SK-N-SH (cell line): ENCODE data around the gene F2RL3. TPM values are rescaled to one million over a fixed set of nuclear protein-coding genes. Genes with fewer than 3 reads are reported as not detected.

Source experiments
- CTCF ChIA-PET: fragments of 300-600, 350-600 bp; formaldehyde crosslinking; extraction: SDS; loops from one replicate; lab custom pipeline; 2021; lab: Yijun Ruan, JAX
- POLR2A ChIA-PET: fragments of 350-600 bp; sonication (Branson Sonifier 250); formaldehyde crosslinking; extraction: SDS; loops from one replicate; lab custom pipeline; 2020; ENCODE audit warnings: antibody characterized with exemption, inconsistent platforms; lab: Yijun Ruan, JAX
- DNase-seq: peaks from one replicate; pipeline ENCODE4 v3.0.0; 2012
- H2AFZ ChIP-seq: fragments of 200-600 bp; sonication (generic); 2 replicates; pipeline ENCODE4 v1.8.1; 2016; ENCODE audit warnings: antibody characterized with exemption, mild to moderate bottlenecking, low read depth
- H3F3A ChIP-seq: fragments of 200-600 bp; sonication (generic); replicated peaks from 2 replicates; pipeline ENCODE3; 2016; ENCODE audit warnings: antibody characterized with exemption, mild to moderate bottlenecking; ENCODE audit not compliant: insufficient read depth
- H3K27ac ChIP-seq, 2 experiments: fragments of 200-500 bp in 1 of 2; fragments of 200-600 bp in 1 of 2; sonication (Bioruptor generic) in 1 of 2; sonication (generic), shearing (Covaris generic) in 1 of 2; 2 replicates each; pipeline versions ENCODE4 v1.5.1 to v1.6.1; 2014 to 2016; ENCODE audit warnings: low read depth in 2 of 2, inconsistent platforms in 1 of 2, low read length in 1 of 2, mild to moderate bottlenecking in 1 of 2, mixed read lengths in 1 of 2
- H3K27me3 ChIP-seq: fragments of 200-600 bp; sonication (generic), shearing (Covaris generic); 2 replicates; pipeline ENCODE4 v1.6.1; 2016; ENCODE audit warnings: mixed run types; ENCODE audit not compliant: insufficient read depth
- H3K36me3 ChIP-seq, 2 experiments: fragments of 200-500 bp in 1 of 2; fragments of 200-600 bp in 1 of 2; sonication (Bioruptor generic) in 1 of 2; sonication (generic) in 1 of 2; replicated peaks in 1 of 2; 2 replicates each; pipeline versions ENCODE3 to v1.5.1; 2014 to 2016; ENCODE audit warnings: low read length in 1 of 2, mild to moderate bottlenecking in 1 of 2; ENCODE audit not compliant: insufficient read depth in 2 of 2, control insufficient read depth in 1 of 2
- H3K4me1 ChIP-seq, 2 experiments: fragments of 200-500 bp in 1 of 2; fragments of 200-600 bp in 1 of 2; sonication (Bioruptor generic) in 1 of 2; sonication (generic), shearing (Covaris generic) in 1 of 2; 2 replicates each; pipeline versions ENCODE4 v1.5.1 to v1.6.1; 2014 to 2016; ENCODE audit warnings: low read depth in 1 of 2, low read length in 1 of 2, mixed run types in 1 of 2; ENCODE audit not compliant: insufficient read depth in 2 of 2, control insufficient read depth in 1 of 2
- H3K4me2 ChIP-seq: fragments of 200-600 bp; sonication (generic), shearing (Covaris generic); 2 replicates; pipeline ENCODE4 v1.6.1; 2017; ENCODE audit warnings: mixed run types
- H3K4me3 ChIP-seq, 2 experiments: fragments of 200-500 bp in 1 of 2; fragments of 200-600 bp in 1 of 2; sonication (Bioruptor generic) in 1 of 2; sonication (generic), shearing (Covaris generic) in 1 of 2; 2 replicates each; pipeline versions ENCODE4 v1.5.1 to v1.8.1; 2014 to 2016; ENCODE audit warnings: low read depth in 2 of 2, inconsistent platforms in 1 of 2, low read length in 1 of 2, mild to moderate bottlenecking in 1 of 2, mixed read lengths in 1 of 2, moderate library complexity in 1 of 2
- H3K79me2 ChIP-seq: fragments of 200-600 bp; sonication (generic); 2 replicates; pipeline ENCODE4 v1.8.1; 2017; ENCODE audit warnings: mild to moderate bottlenecking; ENCODE audit not compliant: insufficient read depth
- H3K9ac ChIP-seq: fragments of 200-600 bp; sonication (generic); 2 replicates; pipeline ENCODE4 v1.6.1; 2017; ENCODE audit warnings: mixed run types
- H3K9me2 ChIP-seq: fragments of 200-600 bp; sonication (generic); 2 replicates; pipeline ENCODE4 v1.6.1; 2017; ENCODE audit warnings: mixed run types
- H3K9me3 ChIP-seq: fragments of 200-600 bp; sonication (generic); 2 replicates; pipeline ENCODE4 v1.6.1; 2017; ENCODE audit warnings: mixed run types, mild to moderate bottlenecking, moderate library complexity
- H4K20me1 ChIP-seq: fragments of 200-600 bp; sonication (generic); 2 replicates; pipeline ENCODE4 v1.6.1; 2017; ENCODE audit warnings: mild to moderate bottlenecking, mixed run types; ENCODE audit not compliant: insufficient read depth
- ELF1 ChIP-seq: IDR thresholded peaks from 2 replicates; pipeline ENCODE4 v1.4.0; 2012
- FOXM1 ChIP-seq: IDR thresholded peaks from 2 replicates; pipeline ENCODE4 v1.4.0; 2012; ENCODE audit warnings: low read depth, mild to moderate bottlenecking
- GABPA ChIP-seq: IDR thresholded peaks from 2 replicates; pipeline ENCODE4 v1.4.0; 2012; ENCODE audit warnings: low read depth, mild to moderate bottlenecking
- GATA2 ChIP-seq: sonication (generic); formaldehyde crosslinking; IDR thresholded peaks from 2 replicates; pipeline ENCODE4 v1.5.0; 2020; ENCODE audit warnings: mild to moderate bottlenecking, missing genetic modification reagents
- MEF2A ChIP-seq: IDR thresholded peaks from 2 replicates; pipeline ENCODE4 v1.4.0; 2012; ENCODE audit warnings: low read depth, borderline replicate concordance
- NFIC ChIP-seq: IDR thresholded peaks from 2 replicates; pipeline ENCODE4 v1.4.0; 2012; ENCODE audit warnings: borderline replicate concordance
- NRF1 ChIP-seq: IDR thresholded peaks from 2 replicates; pipeline ENCODE4 v1.6.1; 2012; ENCODE audit warnings: low read depth, mild to moderate bottlenecking, low read length
- RCOR1 ChIP-seq: fragments of 150-350 bp; IDR thresholded peaks from 2 replicates; pipeline ENCODE4 v1.6.1; 2017; ENCODE audit warnings: antibody characterized with exemption, low read length
- RFX5 ChIP-seq: IDR thresholded peaks from 2 replicates; pipeline ENCODE4 v1.6.1; 2012; ENCODE audit warnings: mild to moderate bottlenecking, improper control_type of control experiment, low read length
- TAF1 ChIP-seq: IDR thresholded peaks from 2 replicates; pipeline ENCODE4 v1.6.1; 2012; ENCODE audit warnings: low read depth, mild to moderate bottlenecking, low read length, moderate library complexity, borderline replicate concordance
- TCF12 ChIP-seq: IDR thresholded peaks from 2 replicates; pipeline ENCODE4 v1.4.0; 2012
- TEAD4 ChIP-seq: IDR thresholded peaks from 2 replicates; pipeline ENCODE4 v1.4.0; 2012; ENCODE audit warnings: mild to moderate bottlenecking, borderline replicate concordance; ENCODE audit not compliant: insufficient read depth
- YY1 ChIP-seq: IDR thresholded peaks from 2 replicates; pipeline ENCODE4 v1.4.0; 2012; ENCODE audit warnings: low read depth, mild to moderate bottlenecking
- WGBS: methylation state at CpG from one replicate; pipeline ENCODE4 v1.1.6; 2017; ENCODE audit warnings: low lambda C conversion rate; 5-methylcytosine and 5-hydroxymethylcytosine counted together
- polyA plus RNA-seq, 3 experiments: library from polyadenylated mRNA; depleted of rRNA; stranded (reverse); fragments of >200 nt; gene quantifications; 2 replicates each; pipeline ENCODE4 v1.2.3, GENCODE V29; 2012
- TF ChIP-seq, protein P1 (sequence below): IDR thresholded peaks from 2 replicates; pipeline ENCODE4 v1.4.0; 2012; ENCODE audit warnings: low read depth
- TF ChIP-seq, protein P2 (sequence below): IDR thresholded peaks from 2 replicates; pipeline ENCODE4 v1.6.1; 2012; ENCODE audit warnings: mild to moderate bottlenecking, low read depth, low read length, moderate library complexity
- TF ChIP-seq, protein P3 (sequence below): IDR thresholded peaks from 2 replicates; pipeline ENCODE4 v1.4.0; 2012; ENCODE audit warnings: low read depth, borderline replicate concordance

F2RL3 gene
- polyA plus RNA-seq, 1 of the 3 experiments (the other 2 are of a cell fraction) = not detected

- POLR2A ChIA-PET = no interaction called here
- no peak for DNase-seq
- no peaks in the 10 kb centered on the region for H3K9me2 ChIP-seq
- no peak overlapping the region for H2AFZ ChIP-seq
- H3F3A ChIP-seq = no peaks in the 10 kb centered on the region
- no peaks in the 10 kb centered on the region for H3K4me1 ChIP-seq
- no peak overlapping the region for H3K4me2 ChIP-seq
- no peaks in the 10 kb centered on the region for H3K79me2 ChIP-seq
- no peaks in the 10 kb centered on the region for H4K20me1 ChIP-seq
- no peak overlapping the region for H3K27ac ChIP-seq
- CTCF ChIA-PET = no interaction called here
- H3K27me3 ChIP-seq = no peaks in the 10 kb centered on the region
- WGBS = 96% methylated on average over 5 of the region's 8 CpGs
- peaks cover 15 to 36% of the 10 kb centered on the region in 2 experiments for H3K36me3 ChIP-seq
- H3K4me3 ChIP-seq = no peak overlapping the region
- H3K9ac ChIP-seq = no peak overlapping the region
- no peak for TF ChIP-seq NFIC
- TF ChIP-seq RCOR1 = no peak
- TF ChIP-seq YY1 = no peak
- TF ChIP-seq, protein P1, sequence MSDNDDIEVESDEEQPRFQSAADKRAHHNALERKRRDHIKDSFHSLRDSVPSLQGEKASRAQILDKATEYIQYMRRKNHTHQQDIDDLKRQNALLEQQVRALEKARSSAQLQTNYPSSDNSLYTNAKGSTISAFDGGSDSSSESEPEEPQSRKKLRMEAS = no peak
- no peak for TF ChIP-seq RFX5
- TF ChIP-seq, protein P2, sequence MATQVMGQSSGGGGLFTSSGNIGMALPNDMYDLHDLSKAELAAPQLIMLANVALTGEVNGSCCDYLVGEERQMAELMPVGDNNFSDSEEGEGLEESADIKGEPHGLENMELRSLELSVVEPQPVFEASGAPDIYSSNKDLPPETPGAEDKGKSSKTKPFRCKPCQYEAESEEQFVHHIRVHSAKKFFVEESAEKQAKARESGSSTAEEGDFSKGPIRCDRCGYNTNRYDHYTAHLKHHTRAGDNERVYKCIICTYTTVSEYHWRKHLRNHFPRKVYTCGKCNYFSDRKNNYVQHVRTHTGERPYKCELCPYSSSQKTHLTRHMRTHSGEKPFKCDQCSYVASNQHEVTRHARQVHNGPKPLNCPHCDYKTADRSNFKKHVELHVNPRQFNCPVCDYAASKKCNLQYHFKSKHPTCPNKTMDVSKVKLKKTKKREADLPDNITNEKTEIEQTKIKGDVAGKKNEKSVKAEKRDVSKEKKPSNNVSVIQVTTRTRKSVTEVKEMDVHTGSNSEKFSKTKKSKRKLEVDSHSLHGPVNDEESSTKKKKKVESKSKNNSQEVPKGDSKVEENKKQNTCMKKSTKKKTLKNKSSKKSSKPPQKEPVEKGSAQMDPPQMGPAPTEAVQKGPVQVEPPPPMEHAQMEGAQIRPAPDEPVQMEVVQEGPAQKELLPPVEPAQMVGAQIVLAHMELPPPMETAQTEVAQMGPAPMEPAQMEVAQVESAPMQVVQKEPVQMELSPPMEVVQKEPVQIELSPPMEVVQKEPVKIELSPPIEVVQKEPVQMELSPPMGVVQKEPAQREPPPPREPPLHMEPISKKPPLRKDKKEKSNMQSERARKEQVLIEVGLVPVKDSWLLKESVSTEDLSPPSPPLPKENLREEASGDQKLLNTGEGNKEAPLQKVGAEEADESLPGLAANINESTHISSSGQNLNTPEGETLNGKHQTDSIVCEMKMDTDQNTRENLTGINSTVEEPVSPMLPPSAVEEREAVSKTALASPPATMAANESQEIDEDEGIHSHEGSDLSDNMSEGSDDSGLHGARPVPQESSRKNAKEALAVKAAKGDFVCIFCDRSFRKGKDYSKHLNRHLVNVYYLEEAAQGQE = no peak
- TF ChIP-seq TEAD4 = no peak
- no peak for TF ChIP-seq MEF2A
- TF ChIP-seq, protein P3, sequence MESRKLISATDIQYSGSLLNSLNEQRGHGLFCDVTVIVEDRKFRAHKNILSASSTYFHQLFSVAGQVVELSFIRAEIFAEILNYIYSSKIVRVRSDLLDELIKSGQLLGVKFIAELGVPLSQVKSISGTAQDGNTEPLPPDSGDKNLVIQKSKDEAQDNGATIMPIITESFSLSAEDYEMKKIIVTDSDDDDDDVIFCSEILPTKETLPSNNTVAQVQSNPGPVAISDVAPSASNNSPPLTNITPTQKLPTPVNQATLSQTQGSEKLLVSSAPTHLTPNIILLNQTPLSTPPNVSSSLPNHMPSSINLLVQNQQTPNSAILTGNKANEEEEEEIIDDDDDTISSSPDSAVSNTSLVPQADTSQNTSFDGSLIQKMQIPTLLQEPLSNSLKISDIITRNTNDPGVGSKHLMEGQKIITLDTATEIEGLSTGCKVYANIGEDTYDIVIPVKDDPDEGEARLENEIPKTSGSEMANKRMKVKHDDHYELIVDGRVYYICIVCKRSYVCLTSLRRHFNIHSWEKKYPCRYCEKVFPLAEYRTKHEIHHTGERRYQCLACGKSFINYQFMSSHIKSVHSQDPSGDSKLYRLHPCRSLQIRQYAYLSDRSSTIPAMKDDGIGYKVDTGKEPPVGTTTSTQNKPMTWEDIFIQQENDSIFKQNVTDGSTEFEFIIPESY = no peak
- no peak for TF ChIP-seq ELF1
- no peak for TF ChIP-seq FOXM1
- no peak for TF ChIP-seq GATA2 (CRISPR knock-in tag)
- TF ChIP-seq NRF1 = no peak
- TF ChIP-seq GABPA = no peak
- no peak for TF ChIP-seq TAF1
- TF ChIP-seq TCF12 = no peak
- H3K9me3 ChIP-seq = no peaks in the 10 kb centered on the region
These were observed 7.8 kb upstream of the F2RL3 start for GRCh38 chr19:16880884-16881554.
